ENCODE results near the gene INSL3.

INSL3 gene

DNA sequence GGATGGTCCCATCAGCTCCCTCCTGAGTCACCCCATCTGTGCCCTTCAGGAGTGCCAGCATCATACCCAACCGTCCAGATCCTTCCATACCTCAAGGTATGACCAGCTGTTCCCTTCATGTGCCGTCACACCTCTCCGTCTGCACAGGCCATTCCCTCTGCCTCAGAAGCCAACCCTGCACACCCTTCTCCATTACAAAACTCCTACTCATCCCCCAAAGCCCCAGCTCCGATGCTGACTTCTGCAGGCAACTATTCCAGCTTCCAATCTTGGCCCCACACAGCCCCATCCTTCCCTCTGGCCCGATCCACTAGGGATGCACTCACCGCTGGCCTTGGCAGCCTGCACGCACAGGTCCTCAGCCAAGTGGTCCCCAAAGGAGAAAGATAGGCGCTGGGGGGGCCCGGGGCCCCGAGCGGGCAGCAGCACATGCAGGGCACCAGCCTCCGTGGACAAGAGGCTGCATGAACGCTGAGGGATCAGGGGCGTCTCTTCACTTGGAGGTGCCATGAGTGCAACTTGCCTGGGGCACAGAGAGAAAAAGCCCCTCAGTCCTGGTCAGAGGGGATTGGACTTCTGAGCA is 22.7 kb upstream of the INSL3 start:
- no peak for DNase-seq

DNA sequence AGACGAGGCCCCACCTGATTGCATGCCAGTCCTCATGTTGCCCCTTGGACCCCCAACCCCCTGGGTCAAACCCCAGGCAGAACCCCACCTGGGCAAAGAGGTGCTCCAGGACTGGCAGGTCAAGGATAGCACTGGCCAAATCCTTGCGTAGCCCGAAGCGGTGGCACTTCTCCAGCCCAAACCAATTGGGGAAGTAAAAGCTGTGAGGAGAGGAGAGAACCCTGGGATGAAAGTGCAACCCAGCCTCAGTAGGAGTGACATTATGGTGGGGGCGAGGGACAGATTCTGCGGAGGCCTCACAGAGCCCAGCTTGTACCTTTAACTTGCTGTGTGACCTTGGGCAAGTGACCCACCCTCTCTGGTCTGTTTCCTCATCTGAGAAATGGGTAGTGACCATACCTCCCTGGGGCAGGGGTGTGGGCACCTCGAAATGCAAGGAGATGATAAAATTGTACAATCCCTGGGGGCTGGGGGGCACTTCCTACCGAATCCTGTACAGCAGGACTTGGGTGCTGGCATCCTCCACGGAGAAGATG is 22.0 kb upstream of the INSL3 start:
- DNase-seq: no peak

DNA sequence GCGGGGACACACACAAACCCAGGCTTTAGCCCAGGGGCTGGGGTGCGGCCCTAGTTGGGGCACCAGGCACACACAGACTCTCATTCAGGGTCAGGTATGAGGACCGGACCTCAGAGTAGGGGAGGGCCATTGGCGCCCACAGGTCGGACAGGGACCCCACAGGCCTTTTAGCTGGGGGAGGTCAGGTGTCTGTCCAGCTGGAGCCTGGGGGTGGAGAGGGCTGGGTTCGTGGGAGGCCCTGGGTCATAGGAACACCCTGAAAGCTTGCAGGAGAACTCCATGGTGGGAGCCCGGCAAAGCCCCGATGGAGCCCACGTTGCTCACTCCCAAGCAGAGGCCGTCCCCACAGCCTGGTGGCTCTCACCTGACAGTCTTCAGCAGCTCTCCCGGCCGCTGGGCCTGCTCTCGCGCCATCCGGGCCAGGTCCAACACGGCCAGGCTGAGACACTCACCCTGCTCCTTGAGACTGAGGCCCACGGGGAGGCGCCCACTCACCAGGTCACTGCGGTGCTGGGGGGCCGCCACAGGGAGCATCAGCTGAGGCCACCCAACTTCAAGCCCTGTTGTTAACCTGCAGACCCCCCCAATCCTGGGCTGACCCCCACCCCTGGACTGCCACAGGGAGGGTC is 21.5 kb upstream of the INSL3 start:
- DNase-seq: no peak

DNA sequence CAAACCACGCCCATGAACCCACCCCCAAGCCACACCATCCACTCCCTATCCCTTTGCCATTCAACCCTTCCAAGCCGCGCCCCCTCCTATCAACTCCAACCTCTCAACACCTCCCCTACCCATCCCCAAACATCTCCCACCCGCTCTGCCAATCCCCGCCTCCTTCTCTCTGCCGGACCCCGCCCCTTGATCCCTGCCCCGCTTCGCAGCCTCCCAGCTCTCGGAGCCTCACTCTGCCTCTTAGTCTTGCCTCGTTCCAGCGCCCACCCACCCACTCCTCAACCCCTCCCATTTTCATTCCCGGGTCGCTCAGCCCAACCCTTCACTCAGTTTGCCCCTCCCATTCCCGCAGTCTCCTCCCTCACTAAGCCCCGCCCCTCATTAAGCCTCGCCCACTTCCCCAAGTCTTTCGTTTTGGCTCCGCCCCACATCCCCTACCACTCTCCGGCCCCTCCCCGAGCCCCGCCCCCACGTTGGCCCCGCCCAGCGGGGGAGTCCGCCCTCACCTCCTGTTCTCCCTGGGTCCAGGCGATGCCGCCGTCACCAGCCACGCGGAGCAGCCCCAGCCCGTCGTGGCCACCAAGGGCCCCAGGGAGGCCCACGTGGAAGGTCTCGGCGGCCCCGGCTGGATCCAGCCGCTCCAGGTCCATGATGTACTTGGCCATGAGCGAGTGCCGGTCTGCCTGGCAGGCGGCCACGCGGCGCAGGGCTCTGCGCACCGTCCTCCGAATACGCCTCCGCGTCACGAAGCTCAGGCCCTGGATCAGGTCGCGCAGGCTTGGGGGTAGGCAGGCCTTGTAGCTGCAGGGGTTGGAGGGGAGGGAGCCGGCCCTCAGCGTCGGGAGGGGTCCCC is 20.7 kb upstream of the INSL3 start:
- peak; percentile 87 for DNase-seq

DNA sequence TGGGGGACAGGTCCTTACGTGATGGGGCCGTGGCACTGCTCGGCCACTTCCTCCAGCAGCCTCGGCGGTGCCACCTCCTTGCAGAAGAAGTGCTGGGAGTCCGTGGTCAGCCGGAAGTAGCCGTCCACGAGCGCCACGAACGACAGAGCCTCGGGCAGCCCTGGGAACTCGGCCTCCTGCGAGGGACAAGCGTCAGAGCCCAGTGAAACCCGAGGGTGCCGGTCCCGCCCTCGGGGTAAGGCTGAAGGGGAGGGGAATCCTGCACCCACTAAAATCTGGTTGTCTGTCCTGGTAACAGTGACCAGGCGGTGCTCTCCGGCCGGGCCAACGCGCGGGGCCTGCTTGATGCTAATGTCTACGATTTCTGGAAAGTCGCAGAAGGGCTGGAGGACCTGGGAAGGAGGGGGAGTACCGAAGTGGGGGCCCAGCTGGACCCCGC is 20.1 kb upstream of the INSL3 start:
- DNase-seq: no peak

DNA sequence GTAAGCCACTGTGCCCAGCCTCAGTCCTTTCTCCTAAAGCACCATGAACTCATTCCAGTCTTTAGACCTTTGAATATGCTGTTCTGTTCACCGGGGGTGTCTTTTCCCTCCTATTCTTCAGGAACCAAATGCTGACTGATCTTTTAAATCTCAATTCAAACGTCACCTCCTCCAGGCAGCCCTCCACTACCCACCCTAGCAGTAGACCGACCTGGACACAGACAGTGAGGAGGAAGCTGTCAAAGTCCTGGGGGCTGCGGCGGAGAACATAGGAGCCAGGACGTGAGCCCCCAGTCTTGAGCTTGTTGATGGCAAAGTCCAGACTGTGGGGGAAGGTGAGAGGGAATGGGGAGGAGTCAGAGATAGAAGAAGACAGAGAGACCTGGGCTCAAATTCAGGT is 18.7 kb upstream of the INSL3 start:
- no peak for DNase-seq

DNA sequence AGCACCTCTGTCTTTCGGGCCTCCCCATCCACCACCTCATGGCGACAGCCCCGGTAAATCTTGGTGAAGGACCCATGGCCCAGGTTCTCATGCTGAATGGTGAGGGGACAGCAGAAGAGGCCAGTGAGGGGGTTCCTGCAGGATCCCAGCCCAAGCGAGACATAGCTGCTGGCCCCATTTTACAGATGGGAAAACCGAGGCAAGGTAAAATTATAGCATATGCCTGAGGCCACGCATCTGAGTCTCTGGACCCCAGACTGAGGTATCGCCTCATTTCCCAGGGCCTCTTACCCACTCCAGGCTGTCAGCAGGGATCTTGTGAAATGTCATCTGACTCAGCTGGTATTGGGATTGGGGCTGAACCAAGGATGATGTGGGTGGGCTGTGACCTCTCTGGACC is 16.7 kb upstream of the INSL3 start:
- no peak for DNase-seq

DNA sequence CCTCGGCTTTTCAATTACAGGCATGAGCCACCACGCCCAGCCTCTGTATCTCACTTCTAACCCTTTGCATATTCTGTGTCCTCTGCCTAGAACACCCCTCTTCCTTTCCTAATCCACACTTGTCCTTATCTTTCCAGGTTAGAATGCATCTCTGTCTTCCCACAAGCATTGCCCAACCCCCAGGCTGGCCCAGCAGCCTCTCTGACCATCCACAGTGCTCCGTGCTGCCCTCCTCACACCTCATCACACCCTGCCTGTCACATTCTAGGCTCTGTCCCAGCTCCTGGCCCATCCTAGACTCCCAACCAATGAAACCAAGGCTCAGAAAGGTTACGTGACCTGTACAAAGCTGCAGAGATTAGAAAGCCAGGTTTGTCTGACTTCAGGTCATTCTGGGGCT is 15.2 kb upstream of the INSL3 start:
- DNase-seq: no peak

DNA sequence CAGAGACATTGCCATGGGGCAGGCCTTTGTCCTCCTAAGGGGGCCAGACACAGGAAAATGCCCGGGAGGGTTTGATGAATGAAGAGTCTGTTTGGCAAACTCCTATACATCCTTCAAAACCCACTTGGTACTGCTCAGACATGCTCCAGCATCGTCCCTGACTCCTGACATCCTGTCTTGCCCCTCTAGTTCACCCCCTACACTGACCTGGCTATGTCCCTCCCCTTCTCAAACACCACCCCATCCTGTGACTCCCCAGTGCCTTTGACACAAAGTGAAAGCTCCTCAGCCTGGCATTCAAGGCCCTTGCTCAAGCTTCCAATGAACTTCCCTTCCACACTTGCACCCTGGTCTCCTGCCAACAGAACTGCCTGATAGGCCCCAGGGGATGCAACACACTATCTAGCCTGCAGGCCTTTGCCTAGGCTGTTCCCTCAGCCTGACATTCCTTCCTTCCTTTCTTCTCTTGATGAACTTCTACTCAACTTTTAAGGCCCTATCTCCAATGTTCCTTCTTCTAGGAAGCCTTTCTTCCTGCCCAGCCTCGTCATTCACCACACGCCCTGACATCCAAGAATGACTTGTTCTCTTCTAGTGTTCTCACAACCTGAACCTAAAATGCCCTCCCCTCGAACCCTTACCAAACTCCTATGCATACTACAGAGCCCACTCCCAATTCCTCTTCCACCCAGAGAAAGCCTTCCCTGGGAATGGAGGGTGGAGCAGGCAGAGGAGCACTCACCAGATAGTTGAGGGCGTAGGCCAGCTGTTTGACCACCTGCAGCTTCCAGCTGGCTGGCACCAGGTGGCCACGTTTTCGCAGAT is 14.1 kb upstream of the INSL3 start:
- no peak for DNase-seq

DNA sequence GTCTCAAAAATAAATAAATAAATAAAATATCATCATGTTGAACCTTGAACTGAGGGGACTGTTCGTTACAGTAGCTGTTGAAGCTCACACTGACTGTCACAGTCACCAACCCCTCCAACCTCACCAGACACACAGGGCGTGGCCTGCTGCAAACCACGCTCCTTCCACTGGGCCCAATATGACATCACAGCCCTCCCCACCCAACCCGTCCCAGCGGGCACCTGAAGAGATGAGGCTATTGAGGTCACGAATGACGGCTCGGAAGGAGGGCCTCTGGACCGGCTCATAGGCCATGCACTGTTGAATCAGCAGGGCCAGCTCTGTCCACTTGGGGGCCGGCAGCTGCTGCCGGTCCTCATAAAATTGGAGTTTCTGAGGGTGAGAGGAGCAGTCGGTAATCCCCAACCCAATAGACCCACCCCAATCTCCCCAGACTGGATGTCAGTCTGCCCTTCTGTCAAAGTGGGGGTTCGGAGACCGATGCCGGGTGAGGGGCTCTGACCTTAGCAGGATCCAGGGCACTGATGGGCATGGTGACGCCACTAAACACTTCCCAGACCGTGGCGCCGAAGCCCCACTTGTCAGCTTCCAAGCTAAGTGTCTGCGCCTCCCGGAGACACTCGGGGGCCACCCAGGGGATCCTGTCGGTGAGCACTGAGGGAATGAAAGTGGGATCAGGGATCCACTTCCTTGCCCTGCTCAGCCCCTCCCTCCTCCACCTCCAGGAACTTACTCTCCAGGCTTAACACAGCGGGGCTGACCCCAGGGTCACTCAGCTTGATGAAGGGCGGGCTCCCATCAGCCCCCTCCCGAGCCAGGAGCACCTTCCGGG is 13.2 kb upstream of the INSL3 start:
- no peak for DNase-seq

DNA sequence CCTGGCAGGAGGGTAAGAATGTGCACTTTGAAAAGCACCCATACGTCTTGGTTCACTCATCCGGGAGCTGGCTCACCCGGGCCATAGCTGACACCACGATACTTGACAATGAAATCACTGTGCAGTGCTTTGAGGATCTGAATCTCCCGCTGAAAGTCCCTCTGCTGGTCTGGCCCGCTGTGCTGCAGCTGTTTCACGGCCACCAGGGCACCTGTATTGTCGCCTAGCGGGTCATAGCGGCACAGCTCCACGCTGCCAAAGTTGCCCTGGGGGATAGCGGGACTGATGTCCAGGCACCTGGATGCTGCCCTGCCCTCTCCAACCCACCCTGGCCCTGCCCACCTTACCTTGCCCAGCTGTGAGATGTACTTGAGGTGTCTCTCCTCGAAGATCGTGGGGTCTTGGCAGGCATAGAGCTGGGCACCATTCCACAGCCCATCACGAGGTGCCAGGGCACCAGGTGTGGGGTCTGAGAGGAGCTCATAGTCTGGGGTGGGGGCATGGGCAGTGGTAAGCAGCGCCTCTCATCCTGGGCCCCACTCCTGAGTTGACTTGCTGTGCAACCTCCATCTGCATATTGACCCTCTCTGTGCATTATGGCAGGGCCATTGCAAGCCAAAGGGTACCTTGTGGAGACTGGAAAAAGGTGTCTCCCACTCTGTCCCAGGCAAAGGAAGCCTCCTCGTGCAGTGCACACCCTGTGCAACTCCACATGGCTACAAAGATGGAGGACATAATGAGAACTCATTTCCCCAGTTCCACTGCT is 11.3 kb upstream of the INSL3 start:
- DNase-seq: no peak

DNA sequence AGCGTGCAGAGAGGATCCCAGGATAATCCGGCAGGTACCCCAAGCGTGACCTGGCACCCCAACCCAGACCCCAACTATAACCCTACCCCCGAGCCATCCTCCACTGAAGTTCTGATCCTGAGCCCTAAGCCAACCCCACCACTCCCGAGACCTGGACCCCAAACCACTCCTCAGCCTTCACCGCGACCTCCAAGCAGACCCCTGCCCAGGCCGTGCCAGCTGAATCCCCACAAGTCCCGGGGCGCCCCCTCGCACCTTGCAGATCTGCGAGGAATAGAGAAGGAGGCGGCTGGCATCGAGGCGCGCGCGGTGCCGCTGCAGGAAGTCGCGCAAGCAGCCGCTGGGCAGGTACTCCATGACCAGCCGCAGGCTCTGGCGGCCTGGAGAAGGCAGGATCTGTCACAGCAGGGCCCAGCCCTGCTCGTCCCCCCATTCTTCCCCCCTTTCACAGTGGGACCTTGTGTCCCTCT is 10.1 kb upstream of the INSL3 start:
- no peak for DNase-seq

DNA sequence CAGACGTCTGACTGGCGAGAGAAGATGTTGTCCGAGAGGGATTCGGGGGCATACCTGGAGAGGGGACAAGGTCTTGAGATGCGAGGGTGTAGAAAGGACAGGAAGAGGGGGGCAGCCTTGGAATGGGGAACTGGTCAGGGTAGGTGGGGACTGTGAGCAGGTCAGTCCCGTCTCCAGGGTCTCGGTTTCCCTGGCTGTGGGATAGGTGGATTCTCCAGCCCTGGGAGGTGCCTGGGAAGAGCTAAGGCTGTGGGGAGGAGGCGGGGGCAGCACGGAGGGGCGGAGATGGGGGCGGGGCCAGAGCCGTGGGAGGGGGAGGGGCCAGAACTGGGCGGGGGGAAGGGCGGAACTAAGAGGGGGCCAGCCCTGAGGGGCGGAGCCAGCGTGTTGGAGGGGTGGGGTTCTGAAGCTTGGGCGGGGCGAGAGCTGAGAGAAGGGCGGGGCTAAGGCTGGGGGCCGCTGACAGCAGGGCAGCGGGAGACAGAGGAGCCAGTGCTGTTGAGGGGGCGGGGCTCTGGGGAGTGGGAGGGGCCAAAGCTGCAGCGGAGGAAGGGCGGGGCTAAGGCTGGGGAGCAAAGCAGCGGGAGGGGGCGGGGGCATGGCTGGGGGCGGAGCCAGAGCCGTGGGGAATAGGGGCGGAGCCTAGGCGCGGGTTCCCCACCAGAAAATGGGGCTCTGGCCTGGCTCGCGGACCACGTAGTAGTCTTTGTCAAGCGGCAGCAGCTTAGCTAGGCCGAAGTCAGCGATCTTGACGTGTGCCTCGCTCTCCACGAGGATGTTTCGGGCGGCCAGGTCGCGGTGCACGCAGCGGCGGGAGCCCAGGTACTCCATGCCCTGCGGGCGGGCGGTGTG is 9.5 kb upstream of the INSL3 start:
- DNase-seq: peak; percentile 34

DNA sequence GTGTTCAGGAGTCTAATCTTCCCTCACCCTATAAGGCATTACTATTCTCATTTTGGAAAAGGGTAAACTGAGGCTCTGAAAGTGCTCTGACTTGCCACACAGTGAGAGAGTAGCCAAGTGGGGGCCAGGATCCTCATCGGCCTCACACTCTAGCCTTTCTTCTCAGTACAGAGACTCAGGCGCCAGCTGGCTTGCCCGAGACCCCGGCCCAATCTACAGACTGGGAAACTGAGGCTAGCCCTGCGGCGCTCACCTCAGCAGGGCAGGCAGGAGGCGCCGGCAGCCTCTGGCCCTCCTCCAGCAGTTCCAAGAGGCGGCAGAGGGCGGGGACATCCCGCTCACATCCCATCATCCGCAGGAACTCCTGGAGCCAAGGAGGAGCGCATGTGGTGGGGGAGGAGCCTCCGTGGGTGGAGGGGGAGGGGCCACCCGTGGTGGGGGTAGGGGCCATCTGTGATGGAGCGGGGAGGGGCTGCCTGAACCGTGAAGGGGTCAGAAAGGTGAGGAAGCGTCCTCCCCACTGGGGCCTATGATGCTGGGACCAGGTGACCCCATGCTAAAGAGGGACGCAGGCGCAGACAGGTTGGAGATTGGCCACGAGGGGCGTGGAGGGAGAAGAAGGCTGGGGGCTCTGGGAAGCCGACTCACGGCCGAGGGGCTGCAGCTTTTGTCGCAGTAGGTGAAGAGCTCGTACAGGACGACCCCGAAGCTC is 8.7 kb upstream of the INSL3 start:
- no peak for DNase-seq

DNA sequence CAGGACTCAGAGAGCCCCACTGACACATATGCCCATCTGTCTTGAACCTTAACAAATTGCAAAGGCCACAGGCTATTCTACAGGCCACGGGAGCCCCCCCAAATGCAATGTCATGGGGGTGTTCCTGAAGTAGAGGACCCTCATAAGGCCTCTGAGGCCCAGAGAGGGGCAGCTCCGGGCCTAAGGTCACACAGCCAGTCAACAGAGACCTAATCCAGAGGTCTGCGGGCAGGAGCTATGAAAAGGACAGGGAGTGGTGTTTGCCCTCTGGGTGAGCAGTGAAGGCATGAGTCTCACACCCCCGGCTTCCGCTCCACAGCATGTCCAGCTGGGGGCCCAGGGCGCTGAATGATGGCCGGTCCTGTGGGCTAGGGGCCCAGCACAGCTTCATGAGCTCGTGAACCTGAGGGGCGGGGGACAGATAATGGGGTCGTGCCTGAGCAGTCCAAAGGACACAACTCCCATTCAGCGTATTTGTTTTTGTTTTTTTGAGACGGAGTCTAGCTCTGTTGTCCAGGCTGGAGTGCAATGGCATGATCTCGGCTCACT is 5.3 kb upstream of the INSL3 start:
- no peak for DNase-seq

DNA sequence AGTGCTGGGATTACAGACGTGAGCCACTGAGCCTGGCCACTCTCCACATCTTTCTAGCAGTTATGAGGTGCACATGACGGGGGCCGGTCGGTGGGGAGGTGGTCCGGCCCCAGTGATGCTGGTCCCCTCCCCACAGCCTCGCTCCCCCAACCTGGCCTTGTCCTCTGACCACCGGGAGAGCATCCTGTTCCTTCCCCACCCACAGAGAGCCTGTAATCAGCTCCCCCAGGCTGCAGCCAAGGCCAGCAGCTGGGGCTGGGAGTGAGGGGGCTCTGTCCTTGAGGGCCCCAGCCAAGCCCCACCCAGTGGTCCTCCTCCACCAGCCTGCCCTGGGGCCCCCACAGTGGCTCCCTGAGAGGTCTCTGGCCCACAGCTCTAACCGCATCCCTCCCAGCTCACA is 3.0 kb upstream of the INSL3 start:
- DNase-seq: no peak

DNA sequence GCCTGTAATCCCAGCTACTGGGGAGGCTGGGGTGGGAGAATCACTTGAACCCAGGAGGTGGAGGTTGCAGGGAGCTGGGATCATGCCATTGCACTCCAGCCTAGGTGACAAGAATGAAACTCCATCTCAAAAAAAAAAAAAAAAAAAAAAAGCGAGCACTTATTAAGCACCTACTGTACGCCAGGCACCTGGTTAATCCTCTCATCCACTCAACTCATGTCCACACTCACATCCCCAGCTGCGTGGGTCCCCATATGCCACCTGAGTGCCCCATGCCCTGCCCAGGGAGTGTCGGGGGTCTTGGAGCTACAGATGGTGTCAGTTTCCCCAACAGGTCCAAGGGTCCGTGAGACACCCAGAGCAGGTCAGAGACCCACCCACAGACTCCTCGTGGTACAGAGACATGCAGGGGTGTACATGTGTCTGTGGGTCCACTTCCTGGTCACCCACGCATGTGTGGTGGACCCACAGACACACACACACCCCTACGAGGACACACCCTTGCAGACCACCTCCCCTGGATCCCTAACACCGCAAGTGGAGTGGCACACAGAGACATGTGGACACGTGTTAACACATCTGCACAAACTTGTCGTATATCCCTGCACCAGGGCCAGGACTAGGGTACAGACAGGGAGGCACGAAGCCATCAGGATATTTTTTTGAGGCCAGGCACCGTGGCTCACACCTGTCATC is 3.5 kb downstream of the INSL3 start:
- DNase-seq: no peak

DNA sequence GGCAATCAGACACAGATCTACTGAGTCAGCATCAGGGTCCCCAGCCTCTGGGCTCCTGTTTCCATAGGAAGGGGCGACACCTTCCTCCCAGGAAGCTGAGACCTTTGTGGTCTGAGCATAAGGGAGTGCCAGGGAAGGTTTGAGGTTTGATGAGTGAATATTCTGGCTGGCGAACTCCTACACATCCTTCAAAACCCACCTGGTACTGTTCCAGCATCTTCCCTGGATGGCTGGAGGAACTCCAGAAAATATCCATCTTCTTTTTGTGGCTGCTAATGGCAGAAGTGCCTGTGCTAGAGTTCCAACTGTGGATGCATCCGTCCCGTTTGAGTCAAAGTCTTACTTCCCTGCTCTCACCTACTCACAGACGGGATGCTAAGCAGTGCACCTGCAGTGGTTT is 9.2 kb downstream of the INSL3 start:
- no peak for DNase-seq

DNA sequence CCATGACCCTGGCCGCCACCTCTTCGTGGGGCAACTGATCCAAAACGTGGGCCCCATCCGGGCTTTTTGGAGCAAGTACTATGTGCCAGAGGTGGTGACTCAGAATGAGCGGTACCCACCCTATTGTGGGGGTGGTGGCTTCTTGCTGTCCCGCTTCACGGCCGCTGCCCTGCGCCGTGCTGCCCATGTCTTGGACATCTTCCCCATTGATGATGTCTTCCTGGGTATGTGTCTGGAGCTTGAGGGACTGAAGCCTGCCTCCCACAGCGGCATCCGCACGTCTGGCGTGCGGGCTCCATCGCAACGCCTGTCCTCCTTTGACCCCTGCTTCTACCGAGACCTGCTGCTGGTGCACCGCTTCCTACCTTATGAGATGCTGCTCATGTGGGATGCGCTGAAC is 9.6 kb downstream of the INSL3 start:
- DNase-seq: no peak
